NB4 (cell line): ENCODE data around the gene ADGRA1.

ENCODE experiments used
- MYC ChIP-seq: IDR thresholded peaks from 2 replicates; pipeline ENCODE4 v1.6.1; 2011; ENCODE audit warnings: low read depth, low read length
- POLR2A ChIP-seq: IDR thresholded peaks from 2 replicates; pipeline ENCODE4 v1.6.1; 2011; ENCODE audit warnings: mild to moderate bottlenecking; ENCODE audit not compliant: insufficient read length; ENCODE audit errors: extremely low read depth
- TF ChIP-seq, protein P1 (sequence below): IDR thresholded peaks from one replicate; pipeline ENCODE4 v1.5.1; 2012; ENCODE audit warnings: low read depth, low read length
- TF ChIP-seq, protein P2 (sequence below): IDR thresholded peaks from 2 replicates; pipeline ENCODE4 v1.6.1; 2011; ENCODE audit warnings: low read depth, low read length

DNA sequence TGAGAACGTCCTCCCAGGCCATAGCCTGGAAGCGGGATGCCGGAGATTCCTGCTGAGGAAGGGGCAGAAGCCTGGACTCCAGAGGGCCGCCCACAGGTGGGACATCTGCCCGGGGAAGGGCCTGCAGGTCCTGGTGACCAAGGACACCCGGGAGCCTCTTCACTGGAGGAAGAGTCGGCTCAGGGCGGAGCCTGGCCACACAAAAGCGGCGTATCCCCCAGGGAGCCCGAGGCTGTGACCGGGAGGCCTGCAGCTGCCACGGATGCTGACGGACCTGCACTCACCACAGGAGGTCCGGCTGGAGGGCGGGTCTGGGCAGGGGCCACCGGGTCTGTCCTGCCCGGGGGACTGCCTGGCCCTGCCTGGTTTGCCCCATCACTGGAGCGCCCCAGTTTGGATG lies 15.5 kb upstream of the ADGRA1 start:
- TF ChIP-seq, protein P1, sequence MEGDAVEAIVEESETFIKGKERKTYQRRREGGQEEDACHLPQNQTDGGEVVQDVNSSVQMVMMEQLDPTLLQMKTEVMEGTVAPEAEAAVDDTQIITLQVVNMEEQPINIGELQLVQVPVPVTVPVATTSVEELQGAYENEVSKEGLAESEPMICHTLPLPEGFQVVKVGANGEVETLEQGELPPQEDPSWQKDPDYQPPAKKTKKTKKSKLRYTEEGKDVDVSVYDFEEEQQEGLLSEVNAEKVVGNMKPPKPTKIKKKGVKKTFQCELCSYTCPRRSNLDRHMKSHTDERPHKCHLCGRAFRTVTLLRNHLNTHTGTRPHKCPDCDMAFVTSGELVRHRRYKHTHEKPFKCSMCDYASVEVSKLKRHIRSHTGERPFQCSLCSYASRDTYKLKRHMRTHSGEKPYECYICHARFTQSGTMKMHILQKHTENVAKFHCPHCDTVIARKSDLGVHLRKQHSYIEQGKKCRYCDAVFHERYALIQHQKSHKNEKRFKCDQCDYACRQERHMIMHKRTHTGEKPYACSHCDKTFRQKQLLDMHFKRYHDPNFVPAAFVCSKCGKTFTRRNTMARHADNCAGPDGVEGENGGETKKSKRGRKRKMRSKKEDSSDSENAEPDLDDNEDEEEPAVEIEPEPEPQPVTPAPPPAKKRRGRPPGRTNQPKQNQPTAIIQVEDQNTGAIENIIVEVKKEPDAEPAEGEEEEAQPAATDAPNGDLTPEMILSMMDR, result no peak
- TF ChIP-seq MYC, result no peak
- no peak for TF ChIP-seq POLR2A
- TF ChIP-seq, protein P2, sequence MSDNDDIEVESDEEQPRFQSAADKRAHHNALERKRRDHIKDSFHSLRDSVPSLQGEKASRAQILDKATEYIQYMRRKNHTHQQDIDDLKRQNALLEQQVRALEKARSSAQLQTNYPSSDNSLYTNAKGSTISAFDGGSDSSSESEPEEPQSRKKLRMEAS, result no peak
